Endodermal cell (in vitro differentiated cells): ENCODE data around the gene MEX3B. TPM values are rescaled to one million over a fixed set of nuclear protein-coding genes. Genes with fewer than 3 reads are reported as not detected.
"Not testable (repeated sequence)": the region's sequence is repeated elsewhere in the genome, so short reads cannot be mapped to it uniquely, and the experiment has no call there.

Experiments
- DNase-seq: peaks from one replicate; pipeline ENCODE4 v3.0.0-alpha.2; 2017
- H3K27ac ChIP-seq: 2 replicates; pipeline ENCODE4 v1.5.1; 2013; ENCODE audit warnings: mild to moderate bottlenecking, low read depth, low read length, moderate library complexity
- H3K27me3 ChIP-seq: 2 replicates; pipeline ENCODE4 v1.6.1; 2013; ENCODE audit warnings: mild to moderate bottlenecking, low read length, moderate library complexity; ENCODE audit not compliant: insufficient read depth, control insufficient read depth, poor library complexity, severe bottlenecking
- H3K36me3 ChIP-seq: 2 replicates; pipeline ENCODE4 v1.7.0; 2013; ENCODE audit warnings: mild to moderate bottlenecking, low read length, moderate library complexity; ENCODE audit not compliant: control insufficient read depth, insufficient read depth
- H3K4me1 ChIP-seq: one replicate; pipeline ENCODE4 v1.7.0; 2013; ENCODE audit warnings: low read length; ENCODE audit not compliant: control insufficient read depth, insufficient read depth
- H3K4me3 ChIP-seq: 2 replicates; pipeline ENCODE4 v1.5.1; 2013; ENCODE audit warnings: mild to moderate bottlenecking, low read length, moderate library complexity
- H3K9ac ChIP-seq: 2 replicates; pipeline ENCODE4 v1.6.1; 2013; ENCODE audit warnings: mild to moderate bottlenecking, low read length, moderate library complexity; ENCODE audit not compliant: poor library complexity, severe bottlenecking; ENCODE audit errors: extremely low read depth
- H3K9me3 ChIP-seq: 2 replicates; pipeline ENCODE4 v1.6.1; 2013; ENCODE audit warnings: mild to moderate bottlenecking, low read length, moderate library complexity; ENCODE audit not compliant: control insufficient read depth
- H3K27ac Mint-ChIP-seq: 2 replicates; pipeline ENCODE4 v1.8.0; 2020; ENCODE audit warnings: mixed read lengths
- H3K27me3 Mint-ChIP-seq: 2 replicates; pipeline ENCODE4 v1.8.0; 2021; ENCODE audit warnings: mild to moderate bottlenecking, mixed read lengths; ENCODE audit not compliant: insufficient read depth
- H3K36me3 Mint-ChIP-seq: 2 replicates; pipeline ENCODE4 v1.8.0; 2020; ENCODE audit warnings: low read depth, mixed read lengths
- H3K4me1 Mint-ChIP-seq: 2 replicates; pipeline ENCODE4 v1.8.0; 2020; ENCODE audit warnings: mixed read lengths
- H3K4me3 Mint-ChIP-seq: 2 replicates; pipeline ENCODE4 v1.8.0; 2020; ENCODE audit warnings: mild to moderate bottlenecking, moderate library complexity, mixed read lengths
- H3K9me3 Mint-ChIP-seq: 2 replicates; pipeline ENCODE4 v1.8.0; 2020; ENCODE audit warnings: mild to moderate bottlenecking, mixed read lengths
- CTCF ChIP-seq: fragments of 200-600 bp; sonication (generic); conservative IDR thresholded peaks from 2 replicates; pipeline ENCODE4 v1.5.0; 2021; ENCODE audit warnings: antibody characterized with exemption, mild to moderate bottlenecking
- whole genome bisulfite sequencing, 2 experiments: methylation state at CpG; one replicate each; pipeline versions ENCODE4 v1.1.5 to v1.1.7; 2013; ENCODE audit warnings: missing lambda C conversion rate in 2 of 2, mixed read lengths in 1 of 2; ENCODE audit not compliant: insufficient coverage in 1 of 2, insufficient read length in 1 of 2; 5-methylcytosine and 5-hydroxymethylcytosine counted together
- total RNA-seq, 2 donors: library from RNA; stranded (reverse); fragmentation: NEBNext Ultra II Directional in 1 of 2; extraction: Animal tissue kit (Norgen Biotek cat#: 25700) in 1 of 2; gene quantifications; 2 replicates in 1 of 2; 3 replicates in 1 of 2; pipeline ENCODE4 v1.2.1, GENCODE V29; 2021

The MEX3B gene
- total RNA-seq, 2 donors from 2014 or later: 3.4 to 5.1 TPM

- no peaks in the 10 kb centered on the region for H3K4me1 ChIP-seq
- no peak overlapping the region for H3K9ac ChIP-seq
- H3K36me3 ChIP-seq: no peaks in the 10 kb centered on the region
- no peak overlapping the region for H3K4me3 Mint-ChIP-seq
- no peaks in the 10 kb centered on the region for H3K27me3 ChIP-seq
- H3K4me3 ChIP-seq: no peak overlapping the region
- peaks cover 19% of the 10 kb centered on the region for H3K9me3 Mint-ChIP-seq
- H3K27me3 Mint-ChIP-seq: peaks cover 6% of the 10 kb centered on the region
- no peaks in the 10 kb centered on the region for H3K4me1 Mint-ChIP-seq
- no peak overlapping the region for H3K27ac ChIP-seq
- no peak for DNase-seq
- 72 to 91% methylated on average over 3 of the region's 3 CpGs for WGBS, 2 experiments
- H3K9me3 ChIP-seq: peaks cover 13% of the 10 kb centered on the region
- no peak overlapping the region for H3K27ac Mint-ChIP-seq
- no peaks in the 10 kb centered on the region for H3K36me3 Mint-ChIP-seq
- TF ChIP-seq CTCF: no peak
These were observed 41.9 kb downstream of the MEX3B start for GRCh38 chr15:82003916-82004315.

GRCh38 chr15:81995081-81995480, 50.7 kb downstream of the MEX3B start:
- Histone ChIP-seq H3K9ac (peak overlapping the region; percentile 2), H3K4me3 (peak overlapping the region; percentile 68), H3K9me3 (peaks cover 37% of the 10 kb centered on the region)
- H3K27ac ChIP-seq, H3K36me3 ChIP-seq, H3K27me3 Mint-ChIP-seq, H3K27me3 ChIP-seq, DNase-seq, H3K4me1 ChIP-seq, H3K4me1 Mint-ChIP-seq: not testable (repeated sequence)
- Mint-ChIP-seq H3K27ac (peak overlapping the region; percentile 99), H3K4me3 (peak overlapping the region; percentile 85), H3K36me3 (peaks cover 32% of the 10 kb centered on the region), H3K9me3 (peaks cover 39% of the 10 kb centered on the region)
- 18 to 57% methylated on average over 5 to 22 of the region's 22 CpGs for WGBS, 2 experiments

- 100% methylated on average over 1 of the region's 1 CpG; no CpG with 5 or more reads in 1 of the 2 experiments for WGBS, 2 experiments
- H3K4me1 ChIP-seq: no peaks in the 10 kb centered on the region
- H3K27me3 Mint-ChIP-seq: no peaks in the 10 kb centered on the region
- no peak overlapping the region for H3K9ac ChIP-seq
- H3K36me3 Mint-ChIP-seq: peaks cover 46% of the 10 kb centered on the region
- peak overlapping the region; percentile 53 for H3K4me3 ChIP-seq
- no peak overlapping the region for H3K4me3 Mint-ChIP-seq
- H3K27me3 ChIP-seq: no peaks in the 10 kb centered on the region
- DNase-seq: no peak
- no peaks in the 10 kb centered on the region for H3K36me3 ChIP-seq
- H3K9me3 ChIP-seq: peaks cover 37% of the 10 kb centered on the region
- H3K27ac Mint-ChIP-seq: no peak overlapping the region
- peaks cover 5% of the 10 kb centered on the region for H3K4me1 Mint-ChIP-seq
- no peak overlapping the region for H3K27ac ChIP-seq
- H3K9me3 Mint-ChIP-seq: peaks cover 36% of the 10 kb centered on the region
- no peak for TF ChIP-seq CTCF
These were observed 53.3 kb downstream of the MEX3B start for GRCh38 chr15:81992523-81992922.

Other genes with a start within 250 kb of the MEX3B start
- 10 to 100 TPM; 42.0 to 59.1 TPM for gene EFL1, start 216.7 kb upstream of the MEX3B start, total RNA-seq
- 10 to 100 TPM; 17.6 to 23.9 TPM for gene SAXO2, start 216.8 kb upstream of the MEX3B start, total RNA-seq